GM18858 (cell line): ENCODE measurements around the gene CCND1.

Source experiments
- ATAC-seq: cut with Tn5 transposase; IDR thresholded peaks from one replicate; pipeline ENCODE4 v1.9.1; 2021; ENCODE audit not compliant: unreplicated experiment

Gene CCND1

GRCh38 chr11:69640260-69640994, 529 bp upstream of the CCND1 start:
- ATAC-seq = no peak

- no peak for ATAC-seq
Observed at GRCh38 chr11:69641681-69642548, 959 bp downstream of the CCND1 start.

GRCh38 chr11:69642549-69642912, 1.6 kb downstream of the CCND1 start:
- no peak for ATAC-seq

- ATAC-seq = no peak
Observed at GRCh38 chr11:69642913-69643632, 2.1 kb downstream of the CCND1 start.

GRCh38 chr11:69643646-69644045, 2.7 kb downstream of the CCND1 start:
- ATAC-seq = no peak

GRCh38 chr11:69644071-69644961, 3.4 kb downstream of the CCND1 start:
- ATAC-seq = no peak

GRCh38 chr11:69644962-69645675, 4.2 kb downstream of the CCND1 start:
- no peak for ATAC-seq

GRCh38 chr11:69645801-69646492, 5.0 kb downstream of the CCND1 start:
- no peak for ATAC-seq

GRCh38 chr11:69646493-69647389, 5.8 kb downstream of the CCND1 start:
- no peak for ATAC-seq

- no peak for ATAC-seq
Observed at GRCh38 chr11:69647390-69647748, 6.4 kb downstream of the CCND1 start.

- no peak for ATAC-seq
Observed at GRCh38 chr11:69647761-69648497, 7.0 kb downstream of the CCND1 start.

- no peak for ATAC-seq
Observed at GRCh38 chr11:69648679-69649575, 8.0 kb downstream of the CCND1 start.

- no peak for ATAC-seq
Observed at GRCh38 chr11:69649576-69649900, 8.6 kb downstream of the CCND1 start.

GRCh38 chr11:69650081-69650831, 9.3 kb downstream of the CCND1 start:
- no peak for ATAC-seq

GRCh38 chr11:69650832-69651344, 9.9 kb downstream of the CCND1 start:
- no peak for ATAC-seq
